ENCODE data around the gene RAB3C.

DNA sequence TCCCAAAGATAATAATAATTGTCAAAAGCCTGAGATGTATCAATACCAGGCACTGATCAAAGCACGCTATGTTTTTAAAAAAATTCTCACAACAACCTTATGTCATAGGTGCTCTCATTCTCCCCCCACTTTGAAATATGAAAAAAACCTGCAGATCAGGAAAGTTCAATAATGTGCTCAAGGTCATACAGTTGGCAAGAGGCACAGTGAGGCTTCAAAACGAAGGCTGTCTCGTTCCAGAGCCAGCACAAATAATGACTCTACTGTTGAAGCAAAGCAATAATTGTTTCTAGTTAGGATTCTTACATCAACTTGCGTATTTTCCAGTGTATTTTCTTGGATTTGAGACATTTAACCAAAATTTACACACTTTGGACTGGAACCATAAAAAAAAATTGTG lies 88.3 kb downstream of the RAB3C start:
- TF ChIP-seq, protein P1, sequence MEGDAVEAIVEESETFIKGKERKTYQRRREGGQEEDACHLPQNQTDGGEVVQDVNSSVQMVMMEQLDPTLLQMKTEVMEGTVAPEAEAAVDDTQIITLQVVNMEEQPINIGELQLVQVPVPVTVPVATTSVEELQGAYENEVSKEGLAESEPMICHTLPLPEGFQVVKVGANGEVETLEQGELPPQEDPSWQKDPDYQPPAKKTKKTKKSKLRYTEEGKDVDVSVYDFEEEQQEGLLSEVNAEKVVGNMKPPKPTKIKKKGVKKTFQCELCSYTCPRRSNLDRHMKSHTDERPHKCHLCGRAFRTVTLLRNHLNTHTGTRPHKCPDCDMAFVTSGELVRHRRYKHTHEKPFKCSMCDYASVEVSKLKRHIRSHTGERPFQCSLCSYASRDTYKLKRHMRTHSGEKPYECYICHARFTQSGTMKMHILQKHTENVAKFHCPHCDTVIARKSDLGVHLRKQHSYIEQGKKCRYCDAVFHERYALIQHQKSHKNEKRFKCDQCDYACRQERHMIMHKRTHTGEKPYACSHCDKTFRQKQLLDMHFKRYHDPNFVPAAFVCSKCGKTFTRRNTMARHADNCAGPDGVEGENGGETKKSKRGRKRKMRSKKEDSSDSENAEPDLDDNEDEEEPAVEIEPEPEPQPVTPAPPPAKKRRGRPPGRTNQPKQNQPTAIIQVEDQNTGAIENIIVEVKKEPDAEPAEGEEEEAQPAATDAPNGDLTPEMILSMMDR (IDR thresholded peaks at IDR 0.05), result no peak
- TF ChIP-seq EZH2 (IDR thresholded peaks at IDR 0.05) (no peak), EZH2phosphoT487 (IDR thresholded peaks at IDR 0.05) (no peak)

All from neural progenitor cell (in vitro differentiated cells).